ENCODE measurements around the gene SLC4A9.

Gene SLC4A9

GRCh38 chr5:140382866-140383265, 22.9 kb downstream of the SLC4A9 start:
- Mint-ChIP-seq H3K27me3 (ENCODE audit: low read depth) (no peaks in the 10 kb centered on the region), H3K9me3 (no peaks in the 10 kb centered on the region), H3K4me1 (no peaks in the 10 kb centered on the region), H3K27ac (no peak overlapping the region), H3K36me3 (ENCODE audit: low read depth) (no peaks in the 10 kb centered on the region), H3K4me3 (no peak overlapping the region)
- TF ChIP-seq CTCF (IDR thresholded peaks at IDR 0.05; ENCODE audit: unreplicated experiment in 3 of 3), result no peak

- no peak for TF ChIP-seq CTCF (IDR thresholded peaks at IDR 0.05; ENCODE audit: unreplicated experiment in 3 of 3)
- Mint-ChIP-seq H3K4me1 (no peaks in the 10 kb centered on the region), H3K4me3 (no peak overlapping the region), H3K27me3 (ENCODE audit: low read depth) (no peaks in the 10 kb centered on the region), H3K27ac (no peak overlapping the region), H3K9me3 (no peaks in the 10 kb centered on the region), H3K36me3 (ENCODE audit: low read depth) (no peaks in the 10 kb centered on the region)
Measured at GRCh38 chr5:140383300-140383699, 23.3 kb downstream of the SLC4A9 start.

GRCh38 chr5:140388052-140388451, 28.1 kb downstream of the SLC4A9 start:
- H3K9me3 Mint-ChIP-seq, result no peaks in the 10 kb centered on the region
- H3K27ac Mint-ChIP-seq, result no peak overlapping the region
- no peak overlapping the region for H3K4me3 Mint-ChIP-seq
- no peaks in the 10 kb centered on the region for H3K36me3 Mint-ChIP-seq (ENCODE audit: low read depth)
- no peaks in the 10 kb centered on the region for H3K4me1 Mint-ChIP-seq
- H3K27me3 Mint-ChIP-seq (ENCODE audit: low read depth), result no peaks in the 10 kb centered on the region
- TF ChIP-seq CTCF (IDR thresholded peaks at IDR 0.05; ENCODE audit: unreplicated experiment in 3 of 3), result no peak

- Mint-ChIP-seq H3K27me3 (ENCODE audit: low read depth) (no peaks in the 10 kb centered on the region), H3K27ac (no peak overlapping the region), H3K36me3 (ENCODE audit: low read depth) (no peaks in the 10 kb centered on the region), H3K4me3 (no peak overlapping the region), H3K4me1 (no peaks in the 10 kb centered on the region), H3K9me3 (no peaks in the 10 kb centered on the region)
- no peak for TF ChIP-seq CTCF (IDR thresholded peaks at IDR 0.05; ENCODE audit: unreplicated experiment in 3 of 3)
Measured at GRCh38 chr5:140391312-140391711, 31.3 kb downstream of the SLC4A9 start.

- TF ChIP-seq CTCF (IDR thresholded peaks at IDR 0.05; ENCODE audit: unreplicated experiment in 3 of 3), result no peak
- Mint-ChIP-seq H3K9me3 (no peaks in the 10 kb centered on the region), H3K27me3 (ENCODE audit: low read depth) (no peaks in the 10 kb centered on the region), H3K4me3 (no peak overlapping the region), H3K27ac (no peak overlapping the region), H3K36me3 (ENCODE audit: low read depth) (no peaks in the 10 kb centered on the region), H3K4me1 (no peaks in the 10 kb centered on the region)
Measured at GRCh38 chr5:140391732-140392131, 31.7 kb downstream of the SLC4A9 start.

- no peak overlapping the region for H3K4me3 Mint-ChIP-seq
- no peaks in the 10 kb centered on the region for H3K27me3 Mint-ChIP-seq (ENCODE audit: low read depth)
- no peak for TF ChIP-seq CTCF (IDR thresholded peaks at IDR 0.05; ENCODE audit: unreplicated experiment in 3 of 3)
- no peaks in the 10 kb centered on the region for H3K36me3 Mint-ChIP-seq (ENCODE audit: low read depth)
- no peak overlapping the region for H3K27ac Mint-ChIP-seq
- no peaks in the 10 kb centered on the region for H3K4me1 Mint-ChIP-seq
- H3K9me3 Mint-ChIP-seq, result no peaks in the 10 kb centered on the region
Measured at GRCh38 chr5:140393738-140394137, 33.7 kb downstream of the SLC4A9 start.
